SK-N-MC (cell line): ENCODE data around the gene TMEM120A.

Source experiments
- EZH2 ChIP-seq: fragments of 200-600 bp; sonication (generic); IDR thresholded peaks from one replicate; pipeline ENCODE4 v1.6.1; 2017; ENCODE audit warnings: antibody characterized with exemption
- POLR2AphosphoS5 ChIP-seq: IDR thresholded peaks from 2 replicates; pipeline ENCODE4 v1.6.1; 2012; ENCODE audit warnings: mild to moderate bottlenecking, low read depth, low read length, borderline replicate concordance

DNA sequence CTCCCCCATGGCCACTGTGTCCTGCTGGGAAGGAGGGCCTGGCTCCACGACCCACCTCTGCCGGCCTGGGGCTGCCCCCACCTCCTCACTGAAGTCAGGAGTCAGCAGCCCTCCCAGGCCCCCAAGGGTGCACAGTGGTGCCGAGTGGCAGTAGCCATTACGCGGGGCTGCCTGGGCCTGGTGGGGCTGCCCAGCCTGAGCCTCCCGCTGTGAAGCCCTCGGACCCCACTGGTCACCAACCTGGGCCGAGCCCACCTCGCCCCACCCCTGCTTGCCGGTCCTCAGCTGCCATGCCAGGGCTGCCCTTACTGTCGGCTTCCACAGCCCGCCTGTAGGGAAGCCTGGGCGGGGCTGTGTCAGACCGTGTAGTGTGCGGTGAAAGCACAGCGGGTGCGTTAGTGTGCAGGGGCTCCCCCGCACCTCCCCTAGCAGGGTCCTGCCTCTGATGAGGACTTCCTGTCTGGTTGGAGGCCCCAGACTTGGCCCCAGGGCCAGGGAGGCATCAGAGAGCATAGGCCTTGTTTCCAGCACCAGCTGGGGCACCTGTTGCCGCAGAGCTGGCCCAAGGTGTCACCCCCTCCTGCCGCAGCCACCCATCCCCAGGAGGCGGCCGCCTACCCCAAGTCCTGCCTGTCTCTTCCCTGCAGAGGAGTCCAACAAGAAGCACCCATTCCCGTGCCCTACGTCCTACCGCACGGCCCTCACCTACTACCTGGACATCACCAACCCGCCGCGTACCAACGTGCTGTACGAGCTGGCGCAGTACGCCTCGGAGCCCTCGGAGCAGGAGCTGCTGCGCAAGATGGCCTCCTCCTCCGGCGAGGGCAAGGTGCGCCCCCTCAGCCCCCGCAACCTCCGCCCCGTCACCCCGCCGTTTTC lies 10.0 kb downstream of the TMEM120A start:
- TF ChIP-seq EZH2: no peak
- TF ChIP-seq POLR2AphosphoS5: no peak
